Esophagus muscularis mucosa (tissue), 4 donors: ENCODE results near the gene CHRNA4.

ENCODE experiments used
- CTCF ChIP-seq, 3 experiments: fragments of 200-600 bp in 2 of 3; fragments of 450-650 bp in 1 of 3; sonication (generic) in 2 of 3; IDR thresholded peaks; one replicate each; pipeline ENCODE4 v1.5.1; 2017 to 2019; ENCODE audit warnings: antibody characterized with exemption in 3 of 3, mild to moderate bottlenecking in 2 of 3, moderate library complexity in 1 of 3
- EP300 ChIP-seq: sonication (generic); formaldehyde crosslinking; IDR thresholded peaks from one replicate; pipeline ENCODE4 v1.6.1; 2017; ENCODE audit warnings: antibody characterized with exemption
- POLR2A ChIP-seq: fragments of 450-650 bp; IDR thresholded peaks from one replicate; pipeline ENCODE4 v1.6.1; 2017; ENCODE audit warnings: antibody characterized with exemption, moderate library complexity, mild to moderate bottlenecking, low read depth
- POLR2AphosphoS5 ChIP-seq, 2 donors: sonication (generic); formaldehyde crosslinking; IDR thresholded peaks; one replicate each; pipeline ENCODE4 v1.6.1; 2017; ENCODE audit warnings: antibody characterized with exemption in 2 of 2

GRCh38 chr20:63315731-63316491 is 45.2 kb downstream of the CHRNA4 start:
- no peak for TF ChIP-seq POLR2A
- TF ChIP-seq EP300, result no peak
- no peak for TF ChIP-seq CTCF (IDR thresholded peaks at IDR 0.05)
- TF ChIP-seq POLR2AphosphoS5 (IDR thresholded peaks at IDR 0.05), result no peak
